Spleen (tissue), 7 donors: ENCODE data around the gene CDK18.

Source experiments
- POLR2A ChIP-seq, 3 donors: fragments of 450-650 bp; IDR thresholded peaks; one replicate each; pipeline ENCODE4 v1.5.1; 2017; ENCODE audit warnings: antibody characterized with exemption in 3 of 3, mild to moderate bottlenecking in 1 of 3
- TF ChIP-seq, protein P1 (sequence below), 11 experiments: fragments of 200-600 bp in 7 of 11; fragments of 450-650 bp in 4 of 11; sonication (generic) in 4 of 11; IDR thresholded peaks in 8 of 11; conservative IDR thresholded peaks in 3 of 11; 1 replicate in 7 of 11; 2 replicates in 4 of 11; pipeline versions ENCODE4 v1.4.0 to v1.8.0; 2016 to 2021; ENCODE audit warnings: antibody characterized with exemption in 11 of 11, inconsistent platforms in 4 of 11, mild to moderate bottlenecking in 1 of 11
- donor health status: DM: no; HTN: no; CAD: no; lungs with moderate emphysema.
- donor health status: DM: no; HTN: no; CAD: no.
- donor health status: DM: no; HTN: no; CAD: no.

DNA sequence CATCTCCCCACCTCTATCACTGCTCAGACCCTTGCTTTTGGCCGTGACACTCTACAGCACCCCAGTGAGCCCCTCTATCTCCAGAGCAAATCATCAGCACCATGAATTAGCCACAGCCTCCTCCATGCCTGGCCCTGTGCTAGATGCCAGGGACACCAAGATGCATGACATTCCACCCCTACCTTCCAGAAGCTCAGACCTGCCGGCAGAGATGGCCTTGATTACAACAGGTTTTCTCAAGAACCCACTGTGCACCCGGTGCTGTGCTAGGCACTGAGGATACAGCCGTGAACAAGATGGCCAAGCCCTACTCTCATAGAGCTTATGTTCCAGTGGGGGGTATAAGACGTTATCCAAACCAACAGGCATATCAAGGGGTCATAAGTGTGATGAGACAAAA, 30.6 kb downstream of the CDK18 start:
- TF ChIP-seq, protein P1, sequence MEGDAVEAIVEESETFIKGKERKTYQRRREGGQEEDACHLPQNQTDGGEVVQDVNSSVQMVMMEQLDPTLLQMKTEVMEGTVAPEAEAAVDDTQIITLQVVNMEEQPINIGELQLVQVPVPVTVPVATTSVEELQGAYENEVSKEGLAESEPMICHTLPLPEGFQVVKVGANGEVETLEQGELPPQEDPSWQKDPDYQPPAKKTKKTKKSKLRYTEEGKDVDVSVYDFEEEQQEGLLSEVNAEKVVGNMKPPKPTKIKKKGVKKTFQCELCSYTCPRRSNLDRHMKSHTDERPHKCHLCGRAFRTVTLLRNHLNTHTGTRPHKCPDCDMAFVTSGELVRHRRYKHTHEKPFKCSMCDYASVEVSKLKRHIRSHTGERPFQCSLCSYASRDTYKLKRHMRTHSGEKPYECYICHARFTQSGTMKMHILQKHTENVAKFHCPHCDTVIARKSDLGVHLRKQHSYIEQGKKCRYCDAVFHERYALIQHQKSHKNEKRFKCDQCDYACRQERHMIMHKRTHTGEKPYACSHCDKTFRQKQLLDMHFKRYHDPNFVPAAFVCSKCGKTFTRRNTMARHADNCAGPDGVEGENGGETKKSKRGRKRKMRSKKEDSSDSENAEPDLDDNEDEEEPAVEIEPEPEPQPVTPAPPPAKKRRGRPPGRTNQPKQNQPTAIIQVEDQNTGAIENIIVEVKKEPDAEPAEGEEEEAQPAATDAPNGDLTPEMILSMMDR (IDR thresholded peaks at IDR 0.05 in 8 of 11, conservative IDR thresholded peaks at IDR 0.05 in 3 of 11) = no peak
- no peak for TF ChIP-seq POLR2A (IDR thresholded peaks at IDR 0.05)
